ENCODE data around the gene ZNF512. TPM values are rescaled to one million over a fixed set of nuclear protein-coding genes. Genes with fewer than 3 reads are reported as not detected.

Gene ZNF512
- total RNA-seq, 1 experiment from 2014 or later: 38.9 TPM

GRCh38 chr2:27634291-27634690, 51.4 kb downstream of the ZNF512 start:
- Histone ChIP-seq H3K4me1 (peaks cover 4% of the 10 kb centered on the region; the same call in 1 of the 2 replicates), H3K4me3 (ENCODE audit: low read depth, low read length) (no peak overlapping the region), H3K27me3 (replicated peaks; ENCODE audit: control insufficient read depth, insufficient read depth, low read length) (no peaks in the 10 kb centered on the region), H3K36me3 (ENCODE audit: control insufficient read depth, insufficient read depth, low read length) (peaks cover 3% of the 10 kb centered on the region; the same call in 1 of the 2 replicates), H3K9me3 (no peaks in the 10 kb centered on the region)
- Mint-ChIP-seq H3K27ac (ENCODE audit: unreplicated experiment) (no peak overlapping the region), H3K27me3 (ENCODE audit: insufficient read depth, unreplicated experiment) (no peaks in the 10 kb centered on the region), H3K9me3 (ENCODE audit: unreplicated experiment) (no peaks in the 10 kb centered on the region), H3K4me3 (ENCODE audit: unreplicated experiment) (no peak overlapping the region), H3K36me3 (ENCODE audit: insufficient read depth, unreplicated experiment) (peaks cover 52% of the 10 kb centered on the region), H3K4me1 (ENCODE audit: low read depth, unreplicated experiment) (no peaks in the 10 kb centered on the region)
- POLR2A ChIA-PET: no interaction called here
- TF ChIP-seq CTCF (IDR thresholded peaks at IDR 0.05; ENCODE audit: insufficient read depth in 1 of 2, low read depth in 1 of 2, low read length in 1 of 2, severe bottlenecking in 1 of 2, unreplicated experiment in 1 of 2): no peak
- DNase-seq: no peak
- intact Hi-C loops (cut with micrococcal nuclease; ENCODE audit: unreplicated experiment): no loop called here
- no TSS peak for BruUV-seq (replicated peaks)
- CTCF ChIA-PET: no interaction called here

GRCh38 chr2:27636766-27637165, 53.9 kb downstream of the ZNF512 start:
- Histone ChIP-seq H3K4me1 (peaks cover 12% of the 10 kb centered on the region), H3K36me3 (ENCODE audit: control insufficient read depth, insufficient read depth, low read length) (peaks cover 4% of the 10 kb centered on the region; the same call in 1 of the 2 replicates), H3K4me3 (ENCODE audit: low read depth, low read length) (no peak overlapping the region), H3K9me3 (no peaks in the 10 kb centered on the region), H3K27me3 (replicated peaks; ENCODE audit: control insufficient read depth, insufficient read depth, low read length) (no peaks in the 10 kb centered on the region)
- intact Hi-C loops (cut with micrococcal nuclease; ENCODE audit: unreplicated experiment): no loop called here
- no peak for TF ChIP-seq CTCF (IDR thresholded peaks at IDR 0.05; ENCODE audit: insufficient read depth in 1 of 2, low read depth in 1 of 2, low read length in 1 of 2, severe bottlenecking in 1 of 2, unreplicated experiment in 1 of 2)
- peaks cover 8% of the 10 kb centered on the region for H3K4me1 Mint-ChIP-seq (ENCODE audit: low read depth, unreplicated experiment)
- no peak overlapping the region for H3K4me3 Mint-ChIP-seq (ENCODE audit: unreplicated experiment)
- no TSS peak for BruUV-seq (replicated peaks)
- ChIA-PET CTCF (no interaction called here), POLR2A (no interaction called here)
- no peak for DNase-seq
- H3K9me3 Mint-ChIP-seq (ENCODE audit: unreplicated experiment): no peaks in the 10 kb centered on the region
- H3K27me3 Mint-ChIP-seq (ENCODE audit: insufficient read depth, unreplicated experiment): no peaks in the 10 kb centered on the region
- no peak overlapping the region for H3K27ac Mint-ChIP-seq (ENCODE audit: unreplicated experiment)
- peaks cover 60% of the 10 kb centered on the region for H3K36me3 Mint-ChIP-seq (ENCODE audit: insufficient read depth, unreplicated experiment)

GRCh38 chr2:27638037-27638637, 55.3 kb downstream of the ZNF512 start:
- H3K9me3 ChIP-seq: no peaks in the 10 kb centered on the region
- H3K9me3 Mint-ChIP-seq (ENCODE audit: unreplicated experiment): no peaks in the 10 kb centered on the region
- H3K4me1 ChIP-seq: peaks cover 12% of the 10 kb centered on the region
- ChIA-PET CTCF (no interaction called here), POLR2A (no interaction called here)
- TF ChIP-seq CTCF (IDR thresholded peaks at IDR 0.05; ENCODE audit: insufficient read depth in 1 of 2, low read depth in 1 of 2, low read length in 1 of 2, severe bottlenecking in 1 of 2, unreplicated experiment in 1 of 2): no peak
- intact Hi-C loops (cut with micrococcal nuclease; ENCODE audit: unreplicated experiment): no loop called here
- BruUV-seq (replicated peaks): no TSS peak
- no peaks in the 10 kb centered on the region for H3K27me3 Mint-ChIP-seq (ENCODE audit: insufficient read depth, unreplicated experiment)
- H3K36me3 ChIP-seq (ENCODE audit: control insufficient read depth, insufficient read depth, low read length): peaks cover 4% of the 10 kb centered on the region; the same call in 1 of the 2 replicates
- no peak overlapping the region for H3K4me3 Mint-ChIP-seq (ENCODE audit: unreplicated experiment)
- no peak overlapping the region for H3K4me3 ChIP-seq (ENCODE audit: low read depth, low read length)
- peaks cover 61% of the 10 kb centered on the region for H3K36me3 Mint-ChIP-seq (ENCODE audit: insufficient read depth, unreplicated experiment)
- DNase-seq: no peak
- no peaks in the 10 kb centered on the region for H3K27me3 ChIP-seq (replicated peaks; ENCODE audit: control insufficient read depth, insufficient read depth, low read length)
- H3K27ac Mint-ChIP-seq (ENCODE audit: unreplicated experiment): no peak overlapping the region
- H3K4me1 Mint-ChIP-seq (ENCODE audit: low read depth, unreplicated experiment): peaks cover 8% of the 10 kb centered on the region

Measured in Caco-2 (cell line).